HepG2 (cell line): ENCODE measurements around the gene HACE1. TPM values are rescaled to one million over a fixed set of nuclear protein-coding genes. Genes with fewer than 3 reads are reported as not detected.

Source experiments
- ATF7-NPFF ChIP-seq: sonication (generic); formaldehyde crosslinking; IDR thresholded peaks from 2 replicates; pipeline ENCODE4 v1.8.1; 2023; ENCODE audit warnings: mild to moderate bottlenecking, low read depth, missing genetic modification reagents, moderate library complexity
- CBX2 ChIP-seq, 2 experiments: fragments of 200-600 bp in 1 of 2; sonication (generic); formaldehyde crosslinking in 1 of 2; IDR thresholded peaks; 2 replicates each; pipeline versions ENCODE4 v1.7.0 to v1.8.1; 2018 to 2022; ENCODE audit warnings: low read depth in 2 of 2, low read length in 1 of 2, mild to moderate bottlenecking in 1 of 2, missing genetic modification reagents in 1 of 2
- CEBPG ChIP-seq: IDR thresholded peaks from 2 replicates; pipeline ENCODE4 v1.6.1; 2016
- ELF3 ChIP-seq: IDR thresholded peaks from 2 replicates; pipeline ENCODE4 v1.6.1; 2016; ENCODE audit warnings: missing genetic modification reagents, missing compliant biosample characterization
- ERF ChIP-seq: IDR thresholded peaks from 2 replicates; pipeline ENCODE4 v1.6.1; 2018; ENCODE audit warnings: missing biosample characterization, missing genetic modification reagents
- FOXK1 ChIP-seq: sonication (generic); formaldehyde crosslinking; IDR thresholded peaks from 2 replicates; pipeline ENCODE4 v1.4.0; 2020; ENCODE audit warnings: low read depth, missing genetic modification reagents, borderline replicate concordance
- HOXA5 ChIP-seq: sonication (generic); formaldehyde crosslinking; IDR thresholded peaks from 2 replicates; pipeline ENCODE4 v1.4.0; 2020; ENCODE audit warnings: missing genetic modification reagents
- KDM5B ChIP-seq: sonication (generic); formaldehyde crosslinking; IDR thresholded peaks from 2 replicates; pipeline ENCODE4 v1.4.0; 2020; ENCODE audit warnings: missing genetic modification reagents, mild to moderate bottlenecking, borderline replicate concordance
- PPARG ChIP-seq: conservative IDR thresholded peaks from 2 replicates; pipeline ENCODE4 v1.6.1; 2016; ENCODE audit warnings: missing biosample characterization, missing genetic modification reagents
- ZFP90 ChIP-seq: sonication (generic); formaldehyde crosslinking; IDR thresholded peaks from 2 replicates; pipeline ENCODE4 v1.8.0; 2022; ENCODE audit warnings: missing genetic modification reagents, mild to moderate bottlenecking, inconsistent platforms, borderline replicate concordance
- ZKSCAN5 ChIP-seq: sonication (generic); formaldehyde crosslinking; IDR thresholded peaks from 2 replicates; pipeline ENCODE4 v1.5.1; 2020; ENCODE audit warnings: mild to moderate bottlenecking, missing genetic modification reagents
- ZNF232 ChIP-seq: sonication (generic); formaldehyde crosslinking; IDR thresholded peaks from 2 replicates; pipeline ENCODE4 v1.4.0; 2020; ENCODE audit warnings: missing genetic modification reagents, borderline replicate concordance
- ZNF264 ChIP-seq: sonication (generic); formaldehyde crosslinking; IDR thresholded peaks from 2 replicates; pipeline ENCODE4 v1.4.0; 2020; ENCODE audit warnings: missing genetic modification reagents
- ZNF3 ChIP-seq: IDR thresholded peaks from 2 replicates; pipeline ENCODE4 v1.7.0; 2017; ENCODE audit warnings: inconsistent platforms
- ZNF335 ChIP-seq: sonication (generic); formaldehyde crosslinking; IDR thresholded peaks from 2 replicates; pipeline ENCODE4 v1.4.0; 2020; ENCODE audit warnings: missing genetic modification reagents
- ZNF792 ChIP-seq: IDR thresholded peaks from 2 replicates; pipeline ENCODE4 v1.6.1; 2016
- ZNF816 ChIP-seq: sonication (generic); formaldehyde crosslinking; IDR thresholded peaks from 2 replicates; pipeline ENCODE4 v1.8.0; 2022; ENCODE audit warnings: missing genetic modification reagents, mild to moderate bottlenecking, borderline replicate concordance
- polyA plus RNA-seq, 8 experiments: library from polyadenylated mRNA; depleted of rRNA in 3 of 8; stranded (reverse) in 7 of 8; unstranded in 1 of 8; fragments of >200 nt; fragmentation: Illumina TruSeq in 4 of 8; extraction: Trizol in 4 of 8; gene quantifications; 2 replicates each; pipeline versions ENCODE4 v1.2.1 to v1.2.3, GENCODE V29; 2011 to 2016; ENCODE audit warnings: low read depth in 4 of 8, missing spikeins in 1 of 8, mixed read lengths in 1 of 8; ENCODE audit not compliant: insufficient read depth in 1 of 8
- total RNA-seq, 5 experiments: library from RNA; depleted of rRNA; stranded (reverse); fragments of >200 nt; fragmentation: Illumina TruSeq; extraction: Trizol; gene quantifications; 2 replicates each; pipeline ENCODE4 v1.2.3, GENCODE V29; 2016; ENCODE audit warnings: low read depth in 1 of 5
- TF ChIP-seq, protein P1 (sequence below): sonication (generic); formaldehyde crosslinking; IDR thresholded peaks from 2 replicates; pipeline ENCODE4 v1.4.0; 2020; ENCODE audit warnings: missing genetic modification reagents
- TF ChIP-seq, protein P2 (sequence below): sonication (generic); formaldehyde crosslinking; IDR thresholded peaks from 2 replicates; pipeline ENCODE4 v1.4.0; 2020; ENCODE audit warnings: missing genetic modification reagents
- TF ChIP-seq, protein P3 (sequence below): IDR thresholded peaks from 2 replicates; pipeline ENCODE4 v1.6.1; 2016; ENCODE audit warnings: low read depth, control low read depth

Gene HACE1
- total and polyA plus RNA-seq, 2 of the 13 experiments (the other 11 are each of a cell fraction or from before 2014, with no cell fraction given), result 8.9 to 11.4 TPM

DNA sequence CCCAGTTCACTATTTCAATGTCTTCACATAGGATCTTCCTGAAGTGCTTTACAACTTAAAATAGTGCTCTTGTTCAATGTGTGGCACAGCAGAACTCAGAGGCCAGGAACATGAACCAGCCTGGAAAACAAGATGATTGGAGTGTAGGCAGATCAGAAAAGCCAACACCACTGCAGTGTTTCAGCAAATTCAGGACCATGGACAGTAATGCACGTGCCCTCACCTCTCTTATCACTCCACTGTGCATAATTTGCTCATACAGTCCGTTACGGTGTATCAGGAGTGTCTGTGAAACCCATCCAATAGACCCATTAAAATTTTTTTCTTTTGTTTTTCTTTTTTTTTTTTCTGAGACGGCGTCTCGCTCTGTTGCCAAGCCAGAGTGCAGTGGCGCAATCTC lies 27.6 kb upstream of the HACE1 start (continued):
- TF ChIP-seq ZKSCAN5 (CRISPR knock-in tag) (no peak), ZNF264 (CRISPR knock-in tag) (peak; percentile 92), ZFP90 (peak; percentile 68; the same call in 1 of the 2 replicates), ZNF232 (CRISPR knock-in tag) (peak; percentile 92; the same call in 1 of the 2 replicates), ZNF792 (CRISPR knock-in tag) (peak; percentile 81), CEBPG (no peak), CBX2 (IDR thresholded peaks at IDR 0.05; ENCODE audit: low read depth, low read length) (no peak), CBX2 (CRISPR knock-in tag; IDR thresholded peaks at IDR 0.05; ENCODE audit: low read depth) (0 out of 2 replicates have a peak, but pooled peaks have one; percentile 47), ERF (CRISPR knock-in tag) (peak; percentile 85), HOXA5 (CRISPR knock-in tag) (peak; percentile 94; the same call in 1 of the 2 replicates), KDM5B (no peak), ZNF3 (CRISPR knock-in tag) (peak; percentile 54; the same call in 1 of the 2 replicates), ZNF816 (0 out of 2 replicates have a peak, but pooled peaks have one; percentile 55), ATF7-NPFF (0 out of 2 replicates have a peak, but pooled peaks have one; percentile 27), ZNF335 (CRISPR knock-in tag) (0 out of 2 replicates have a peak, but pooled peaks have one; percentile 51), PPARG (0 out of 2 replicates have a peak, but pooled peaks have one; percentile 33), ELF3 (CRISPR knock-in tag) (0 out of 2 replicates have a peak, but pooled peaks have one; percentile 43), FOXK1 (peak; percentile 65; the same call in 1 of the 2 replicates)
- TF ChIP-seq, protein P1, sequence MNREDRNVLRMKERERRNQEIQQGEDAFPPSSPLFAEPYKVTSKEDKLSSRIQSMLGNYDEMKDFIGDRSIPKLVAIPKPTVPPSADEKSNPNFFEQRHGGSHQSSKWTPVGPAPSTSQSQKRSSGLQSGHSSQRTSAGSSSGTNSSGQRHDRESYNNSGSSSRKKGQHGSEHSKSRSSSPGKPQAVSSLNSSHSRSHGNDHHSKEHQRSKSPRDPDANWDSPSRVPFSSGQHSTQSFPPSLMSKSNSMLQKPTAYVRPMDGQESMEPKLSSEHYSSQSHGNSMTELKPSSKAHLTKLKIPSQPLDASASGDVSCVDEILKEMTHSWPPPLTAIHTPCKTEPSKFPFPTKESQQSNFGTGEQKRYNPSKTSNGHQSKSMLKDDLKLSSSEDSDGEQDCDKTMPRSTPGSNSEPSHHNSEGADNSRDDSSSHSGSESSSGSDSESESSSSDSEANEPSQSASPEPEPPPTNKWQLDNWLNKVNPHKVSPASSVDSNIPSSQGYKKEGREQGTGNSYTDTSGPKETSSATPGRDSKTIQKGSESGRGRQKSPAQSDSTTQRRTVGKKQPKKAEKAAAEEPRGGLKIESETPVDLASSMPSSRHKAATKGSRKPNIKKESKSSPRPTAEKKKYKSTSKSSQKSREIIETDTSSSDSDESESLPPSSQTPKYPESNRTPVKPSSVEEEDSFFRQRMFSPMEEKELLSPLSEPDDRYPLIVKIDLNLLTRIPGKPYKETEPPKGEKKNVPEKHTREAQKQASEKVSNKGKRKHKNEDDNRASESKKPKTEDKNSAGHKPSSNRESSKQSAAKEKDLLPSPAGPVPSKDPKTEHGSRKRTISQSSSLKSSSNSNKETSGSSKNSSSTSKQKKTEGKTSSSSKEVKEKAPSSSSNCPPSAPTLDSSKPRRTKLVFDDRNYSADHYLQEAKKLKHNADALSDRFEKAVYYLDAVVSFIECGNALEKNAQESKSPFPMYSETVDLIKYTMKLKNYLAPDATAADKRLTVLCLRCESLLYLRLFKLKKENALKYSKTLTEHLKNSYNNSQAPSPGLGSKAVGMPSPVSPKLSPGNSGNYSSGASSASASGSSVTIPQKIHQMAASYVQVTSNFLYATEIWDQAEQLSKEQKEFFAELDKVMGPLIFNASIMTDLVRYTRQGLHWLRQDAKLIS (CRISPR knock-in tag), result no peak
- TF ChIP-seq, protein P2, sequence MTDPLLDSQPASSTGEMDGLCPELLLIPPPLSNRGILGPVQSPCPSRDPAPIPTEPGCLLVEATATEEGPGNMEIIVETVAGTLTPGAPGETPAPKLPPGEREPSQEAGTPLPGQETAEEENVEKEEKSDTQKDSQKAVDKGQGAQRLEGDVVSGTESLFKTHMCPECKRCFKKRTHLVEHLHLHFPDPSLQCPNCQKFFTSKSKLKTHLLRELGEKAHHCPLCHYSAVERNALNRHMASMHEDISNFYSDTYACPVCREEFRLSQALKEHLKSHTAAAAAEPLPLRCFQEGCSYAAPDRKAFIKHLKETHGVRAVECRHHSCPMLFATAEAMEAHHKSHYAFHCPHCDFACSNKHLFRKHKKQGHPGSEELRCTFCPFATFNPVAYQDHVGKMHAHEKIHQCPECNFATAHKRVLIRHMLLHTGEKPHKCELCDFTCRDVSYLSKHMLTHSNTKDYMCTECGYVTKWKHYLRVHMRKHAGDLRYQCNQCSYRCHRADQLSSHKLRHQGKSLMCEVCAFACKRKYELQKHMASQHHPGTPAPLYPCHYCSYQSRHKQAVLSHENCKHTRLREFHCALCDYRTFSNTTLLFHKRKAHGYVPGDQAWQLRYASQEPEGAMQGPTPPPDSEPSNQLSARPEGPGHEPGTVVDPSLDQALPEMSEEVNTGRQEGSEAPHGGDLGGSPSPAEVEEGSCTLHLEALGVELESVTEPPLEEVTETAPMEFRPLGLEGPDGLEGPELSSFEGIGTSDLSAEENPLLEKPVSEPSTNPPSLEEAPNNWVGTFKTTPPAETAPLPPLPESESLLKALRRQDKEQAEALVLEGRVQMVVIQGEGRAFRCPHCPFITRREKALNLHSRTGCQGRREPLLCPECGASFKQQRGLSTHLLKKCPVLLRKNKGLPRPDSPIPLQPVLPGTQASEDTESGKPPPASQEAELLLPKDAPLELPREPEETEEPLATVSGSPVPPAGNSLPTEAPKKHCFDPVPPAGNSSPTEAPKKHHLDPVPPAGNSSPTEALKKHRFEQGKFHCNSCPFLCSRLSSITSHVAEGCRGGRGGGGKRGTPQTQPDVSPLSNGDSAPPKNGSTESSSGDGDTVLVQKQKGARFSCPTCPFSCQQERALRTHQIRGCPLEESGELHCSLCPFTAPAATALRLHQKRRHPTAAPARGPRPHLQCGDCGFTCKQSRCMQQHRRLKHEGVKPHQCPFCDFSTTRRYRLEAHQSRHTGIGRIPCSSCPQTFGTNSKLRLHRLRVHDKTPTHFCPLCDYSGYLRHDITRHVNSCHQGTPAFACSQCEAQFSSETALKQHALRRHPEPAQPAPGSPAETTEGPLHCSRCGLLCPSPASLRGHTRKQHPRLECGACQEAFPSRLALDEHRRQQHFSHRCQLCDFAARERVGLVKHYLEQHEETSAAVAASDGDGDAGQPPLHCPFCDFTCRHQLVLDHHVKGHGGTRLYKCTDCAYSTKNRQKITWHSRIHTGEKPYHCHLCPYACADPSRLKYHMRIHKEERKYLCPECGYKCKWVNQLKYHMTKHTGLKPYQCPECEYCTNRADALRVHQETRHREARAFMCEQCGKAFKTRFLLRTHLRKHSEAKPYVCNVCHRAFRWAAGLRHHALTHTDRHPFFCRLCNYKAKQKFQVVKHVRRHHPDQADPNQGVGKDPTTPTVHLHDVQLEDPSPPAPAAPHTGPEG, result peak; percentile 66; the same call in 1 of the 2 replicates
- TF ChIP-seq, protein P3, sequence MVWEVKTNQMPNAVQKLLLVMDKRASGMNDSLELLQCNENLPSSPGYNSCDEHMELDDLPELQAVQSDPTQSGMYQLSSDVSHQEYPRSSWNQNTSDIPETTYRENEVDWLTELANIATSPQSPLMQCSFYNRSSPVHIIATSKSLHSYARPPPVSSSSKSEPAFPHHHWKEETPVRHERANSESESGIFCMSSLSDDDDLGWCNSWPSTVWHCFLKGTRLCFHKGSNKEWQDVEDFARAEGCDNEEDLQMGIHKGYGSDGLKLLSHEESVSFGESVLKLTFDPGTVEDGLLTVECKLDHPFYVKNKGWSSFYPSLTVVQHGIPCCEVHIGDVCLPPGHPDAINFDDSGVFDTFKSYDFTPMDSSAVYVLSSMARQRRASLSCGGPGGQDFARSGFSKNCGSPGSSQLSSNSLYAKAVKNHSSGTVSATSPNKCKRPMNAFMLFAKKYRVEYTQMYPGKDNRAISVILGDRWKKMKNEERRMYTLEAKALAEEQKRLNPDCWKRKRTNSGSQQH (CRISPR knock-in tag), result peak; percentile 86; the same call in 1 of the 2 replicates
